Measurements from ENCODE around the gene GRID1.

DNA sequence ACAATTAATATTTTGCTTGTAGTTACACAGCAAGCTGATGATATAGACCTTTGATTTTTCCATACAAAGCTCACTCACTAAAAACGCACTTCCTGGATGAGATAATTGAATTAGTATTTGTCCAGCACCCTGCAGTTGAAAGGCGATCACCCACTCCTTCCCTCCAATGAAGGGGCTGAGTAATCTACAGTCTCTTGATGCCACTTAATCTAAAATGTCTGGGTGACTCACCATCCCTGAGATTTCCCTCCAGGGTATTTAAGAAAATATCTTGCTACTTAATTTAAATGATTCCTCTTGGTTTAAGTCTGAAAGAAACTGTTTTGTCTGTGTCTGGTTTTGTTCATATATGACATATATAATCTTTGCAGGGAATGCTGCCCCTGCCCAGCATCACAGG lies 515.3 kb downstream of the GRID1 start:
- no peak for TF ChIP-seq TAF1 (IDR thresholded peaks at IDR 0.05; ENCODE audit: low read depth, low read length)
- no peak for TF ChIP-seq POU2F2 (IDR thresholded peaks at IDR 0.05; ENCODE audit: low read depth, low read length)
- TF ChIP-seq POLR2A (IDR thresholded peaks at IDR 0.05; ENCODE audit: low read depth, low read length): no peak
- TF ChIP-seq SPI1 (IDR thresholded peaks at IDR 0.05; ENCODE audit: low read depth, low read length): no peak

Measured in GM12891 (cell line).